Prostate gland (tissue), 2 donors: ENCODE measurements around the gene DMD. TPM values are rescaled to one million over a fixed set of nuclear protein-coding genes. Genes with fewer than 3 reads are reported as not detected.
"Not testable (repeated sequence)": the region's sequence is repeated elsewhere in the genome, so short reads cannot be mapped to it uniquely, and the experiment has no call there.

Experiments used
- DNase-seq: peaks from one replicate; pipeline ENCODE4 v3.0.0-alpha.2; 2019; ENCODE audit warnings: low spot score
- H3K27ac ChIP-seq, 2 donors: fragments of 200-600 bp; sonication (generic); 2 replicates each; pipeline ENCODE4 v1.5.1; 2017 to 2019
- H3K27me3 ChIP-seq: fragments of 200-600 bp; sonication (generic); replicated peaks from 2 replicates; pipeline ENCODE4 v1.5.1; 2019; ENCODE audit not compliant: insufficient read depth
- H3K36me3 ChIP-seq, 2 donors: fragments of 200-600 bp; sonication (generic); 1 replicate in 1 of 2; 2 replicates in 1 of 2; pipeline versions ENCODE4 v1.5.1 to v1.8.1; 2017 to 2019
- H3K4me1 ChIP-seq: fragments of 200-600 bp; sonication (generic); replicated peaks from 2 replicates; pipeline ENCODE4 v1.5.1; 2019
- H3K4me3 ChIP-seq, 2 donors: fragments of 200-600 bp; sonication (generic); 2 replicates each; pipeline ENCODE4 v1.5.1; 2017 to 2019
- H3K9me3 ChIP-seq: fragments of 200-600 bp; sonication (generic); 2 replicates; pipeline ENCODE4 v1.5.1; 2017
- CTCF ChIP-seq, 4 experiments: fragments of 200-600 bp in 2 of 4; fragments of 450-650 bp in 2 of 4; sonication (generic) in 2 of 4; IDR thresholded peaks; 1 replicate in 3 of 4; 2 replicates in 1 of 4; pipeline ENCODE4 v1.5.1; 2016 to 2019; ENCODE audit warnings: antibody characterized with exemption in 4 of 4, mild to moderate bottlenecking in 2 of 4, moderate library complexity in 2 of 4
- POLR2A ChIP-seq: fragments of 450-650 bp; IDR thresholded peaks from one replicate; pipeline ENCODE4 v1.6.1; 2016; ENCODE audit warnings: antibody characterized with exemption, mild to moderate bottlenecking
- POLR2AphosphoS5 ChIP-seq: sonication (generic); formaldehyde crosslinking; IDR thresholded peaks from one replicate; pipeline ENCODE4 v1.6.1; 2017; ENCODE audit warnings: antibody characterized with exemption
- WGBS: methylation state at CpG from one replicate; pipeline ENCODE4 v1.1.5; 2018; 5-methylcytosine and 5-hydroxymethylcytosine counted together
- intact Hi-C: fragments of 100-400 bp; cut with DNase I; formaldehyde crosslinking; loops from one replicate; pipeline ENCODE4 v1.14.2; 2022
- total RNA-seq, 2 donors: library from RNA; depleted of rRNA; stranded (reverse); fragments of >200 nt; gene quantifications; one replicate each; pipeline ENCODE4 v1.1.0, GENCODE V29; 2016

Gene DMD
- total RNA-seq, 2 donors from 2014 or later: 17.6 to 34.8 TPM

- Histone ChIP-seq H3K4me1 (no peaks in the 10 kb centered on the region), H3K4me3 (no peak overlapping the region), H3K9me3 (no peaks in the 10 kb centered on the region), H3K36me3 (no peaks in the 10 kb centered on the region), H3K27me3 (no peaks in the 10 kb centered on the region), H3K27ac (no peak overlapping the region)
- 45% methylated on average over 3 of the region's 3 CpGs for WGBS
- TF ChIP-seq POLR2A (no peak), POLR2AphosphoS5 (no peak), CTCF (IDR thresholded peaks at IDR 0.05) (no peak)
- intact Hi-C loops: no loop called here
- DNase-seq: no peak
Measured at GRCh38 chrX:31589503-31589902, 1621.8 kb downstream of the DMD start.

GRCh38 chrX:31588355-31588754, 1623.0 kb downstream of the DMD start:
- intact Hi-C loops: no loop called here
- Histone ChIP-seq H3K36me3 (no peaks in the 10 kb centered on the region), H3K27me3 (no peaks in the 10 kb centered on the region), H3K4me1 (no peaks in the 10 kb centered on the region), H3K9me3 (no peaks in the 10 kb centered on the region), H3K27ac (no peak overlapping the region), H3K4me3 (no peak overlapping the region)
- TF ChIP-seq POLR2AphosphoS5 (no peak), CTCF (IDR thresholded peaks at IDR 0.05) (no peak), POLR2A (no peak)
- no peak for DNase-seq
- WGBS: 76% methylated on average over 2 of the region's 2 CpGs

GRCh38 chrX:31583892-31584291, 1627.5 kb downstream of the DMD start:
- H3K27ac ChIP-seq, H3K4me3 ChIP-seq, H3K27me3 ChIP-seq, intact Hi-C loops, H3K36me3 ChIP-seq, DNase-seq, H3K4me1 ChIP-seq, H3K9me3 ChIP-seq: not testable (repeated sequence)
- WGBS: 94% methylated on average over 3 of the region's 3 CpGs

- TF ChIP-seq POLR2A (no peak), POLR2AphosphoS5 (no peak), CTCF (IDR thresholded peaks at IDR 0.05) (no peak)
- Histone ChIP-seq H3K4me3 (no peak overlapping the region), H3K27ac (no peak overlapping the region), H3K4me1 (no peaks in the 10 kb centered on the region), H3K27me3 (no peaks in the 10 kb centered on the region), H3K9me3 (no peaks in the 10 kb centered on the region), H3K36me3 (no peaks in the 10 kb centered on the region)
- intact Hi-C loops: no loop called here
- no peak for DNase-seq
- 45% methylated on average over 2 of the region's 2 CpGs for WGBS
Measured at GRCh38 chrX:31580726-31581125, 1630.6 kb downstream of the DMD start.

- H3K9me3 ChIP-seq: no peaks in the 10 kb centered on the region
- no peaks in the 10 kb centered on the region for H3K27me3 ChIP-seq
- H3K27ac ChIP-seq: no peak overlapping the region
- H3K36me3 ChIP-seq: no peaks in the 10 kb centered on the region
- no peak overlapping the region for H3K4me3 ChIP-seq
- no peak for DNase-seq
- intact Hi-C loops: no loop called here
- H3K4me1 ChIP-seq: no peaks in the 10 kb centered on the region
- TF ChIP-seq CTCF (IDR thresholded peaks at IDR 0.05): no peak
- no peak for TF ChIP-seq POLR2A
- TF ChIP-seq POLR2AphosphoS5: no peak
- WGBS: 66% methylated on average over 4 of the region's 4 CpGs
Measured at GRCh38 chrX:31580227-31580626, 1631.1 kb downstream of the DMD start.
